HEK293 (cell line): Measurements from ENCODE around the gene ATP10D.

Source experiments
- CTCF ChIA-PET: fragments of 350-600 bp; formaldehyde crosslinking; extraction: SDS; loops from one replicate; lab custom pipeline; 2021; ENCODE audit warnings: antibody characterized with exemption; lab: Yijun Ruan, JAX
- POLR2A ChIA-PET: fragments of 300-600 bp; formaldehyde crosslinking; extraction: SDS; loops from one replicate; lab custom pipeline; 2020; ENCODE audit warnings: antibody characterized with exemption, inconsistent platforms; lab: Yijun Ruan, JAX
- H3K27ac ChIP-seq: fragments of 200-500 bp; sonication (Bioruptor generic); 2 replicates; pipeline ENCODE4 v1.5.1; 2014; ENCODE audit warnings: low read depth, low read length, control low read depth, inconsistent platforms; ENCODE audit errors: extremely low read depth
- H3K36me3 ChIP-seq, 2 experiments: fragments of 200-500 bp in 1 of 2; sonication (Bioruptor generic) in 1 of 2; 1 replicate in 1 of 2; 2 replicates in 1 of 2; pipeline ENCODE4 v1.5.1; 2014 to 2017; ENCODE audit warnings: inconsistent platforms in 2 of 2, low read length in 2 of 2; ENCODE audit not compliant: control insufficient read depth in 2 of 2, insufficient read depth in 1 of 2
- H3K4me1 ChIP-seq: fragments of 200-500 bp; sonication (Bioruptor generic); 2 replicates; pipeline ENCODE4 v1.5.1; 2014; ENCODE audit warnings: mild to moderate bottlenecking, low read length, inconsistent platforms; ENCODE audit not compliant: control insufficient read depth, insufficient read depth
- H3K4me3 ChIP-seq: 2 replicates; pipeline ENCODE4 v1.5.1; 2011; ENCODE audit warnings: low read depth, mild to moderate bottlenecking, control low read depth, low read length, moderate library complexity
- H3K9me3 ChIP-seq: fragments of 200-500 bp; sonication (Bioruptor generic); 2 replicates; pipeline ENCODE4 v1.5.1; 2014; ENCODE audit warnings: low read depth, low read length, inconsistent platforms; ENCODE audit not compliant: control insufficient read depth, insufficient read depth
- ZNF146 ChIP-seq: fragments of 450-650 bp; formaldehyde crosslinking; IDR thresholded peaks from 2 replicates; pipeline ENCODE4 v1.5.1; 2016; ENCODE audit warnings: missing biosample characterization, missing genetic modification characterization
- ZNF223 ChIP-seq: fragments of 450-650 bp; formaldehyde crosslinking; IDR thresholded peaks from 2 replicates; pipeline ENCODE4 v1.5.1; 2016; ENCODE audit warnings: missing biosample characterization, missing genetic modification characterization
- ZNF274 ChIP-seq, 2 experiments: fragments of 200-500 bp in 1 of 2; fragments of 450-650 bp in 1 of 2; sonication (Bioruptor generic) in 1 of 2; formaldehyde crosslinking in 1 of 2; IDR thresholded peaks; 2 replicates each; pipeline versions ENCODE4 v1.5.1 to v1.6.1; 2014 to 2016; ENCODE audit warnings: borderline replicate concordance in 1 of 2, inconsistent platforms in 1 of 2, low read length in 1 of 2, missing biosample characterization in 1 of 2, missing genetic modification characterization in 1 of 2
- ZNF335 ChIP-seq: fragments of 450-650 bp; formaldehyde crosslinking; conservative IDR thresholded peaks from 2 replicates; pipeline ENCODE4 v1.5.1; 2016; ENCODE audit warnings: missing biosample characterization, missing genetic modification characterization
- ZNF571 ChIP-seq: fragments of 450-650 bp; formaldehyde crosslinking; IDR thresholded peaks from 2 replicates; pipeline ENCODE4 v1.5.0; 2017; ENCODE audit warnings: missing biosample characterization, missing genetic modification characterization
- ZNF629 ChIP-seq: fragments of 450-650 bp; formaldehyde crosslinking; IDR thresholded peaks from 2 replicates; pipeline ENCODE4 v1.5.1; 2017; ENCODE audit warnings: missing biosample characterization, missing genetic modification characterization
- ZNF670 ChIP-seq: fragments of 450-650 bp; formaldehyde crosslinking; IDR thresholded peaks from 2 replicates; pipeline ENCODE4 v1.5.1; 2016; ENCODE audit warnings: missing biosample characterization, missing genetic modification characterization, low read depth
- ZNF830 ChIP-seq: fragments of 450-650 bp; IDR thresholded peaks from 2 replicates; pipeline ENCODE4 v1.5.0; 2018; ENCODE audit warnings: missing biosample characterization, missing genetic modification characterization, low read depth, mild to moderate bottlenecking, moderate library complexity
- TF ChIP-seq, protein P1 (sequence below): fragments of 450-650 bp; formaldehyde crosslinking; IDR thresholded peaks from 2 replicates; pipeline ENCODE4 v1.5.1; 2016; ENCODE audit warnings: missing biosample characterization, missing genetic modification characterization
- TF ChIP-seq, protein P2 (sequence below): fragments of 450-650 bp; formaldehyde crosslinking; IDR thresholded peaks from 2 replicates; pipeline ENCODE4 v1.5.1; 2016; ENCODE audit warnings: missing biosample characterization, missing genetic modification characterization
- TF ChIP-seq, protein P3 (sequence below): fragments of 450-650 bp; formaldehyde crosslinking; IDR thresholded peaks from 2 replicates; pipeline ENCODE4 v1.5.1; 2017; ENCODE audit warnings: missing biosample characterization, missing genetic modification characterization

Gene ATP10D

DNA sequence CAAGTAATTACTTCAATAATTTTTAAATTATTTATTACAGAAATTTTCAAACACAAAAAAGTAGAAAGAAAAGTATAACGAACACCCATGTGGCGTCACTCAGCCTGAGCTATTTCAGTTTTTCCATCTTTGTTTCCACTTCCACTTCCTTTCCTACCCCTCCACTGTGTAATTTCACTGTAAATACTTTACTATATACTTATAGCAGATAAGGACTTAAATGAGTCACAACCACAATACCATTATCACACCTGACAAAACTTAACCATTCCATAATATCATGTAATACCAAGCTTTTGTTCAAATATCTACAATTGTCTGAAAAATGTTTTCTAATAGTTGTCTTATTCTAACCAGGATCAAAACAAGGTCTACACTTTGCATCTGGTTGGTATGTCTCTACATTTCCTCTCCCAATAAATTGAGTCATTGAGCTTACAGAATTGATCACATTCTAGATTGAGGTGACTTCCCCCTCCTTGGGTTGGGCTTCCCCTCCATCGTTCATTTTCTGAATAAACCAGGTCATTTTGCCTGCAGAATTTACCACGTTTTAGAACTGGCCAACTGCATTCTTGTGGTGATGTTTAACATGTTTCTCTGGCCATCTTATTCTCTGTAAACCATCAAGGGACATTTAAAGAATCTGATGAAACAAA is 48.7 kb downstream of the ATP10D start (continued):
- TF ChIP-seq, protein P1, sequence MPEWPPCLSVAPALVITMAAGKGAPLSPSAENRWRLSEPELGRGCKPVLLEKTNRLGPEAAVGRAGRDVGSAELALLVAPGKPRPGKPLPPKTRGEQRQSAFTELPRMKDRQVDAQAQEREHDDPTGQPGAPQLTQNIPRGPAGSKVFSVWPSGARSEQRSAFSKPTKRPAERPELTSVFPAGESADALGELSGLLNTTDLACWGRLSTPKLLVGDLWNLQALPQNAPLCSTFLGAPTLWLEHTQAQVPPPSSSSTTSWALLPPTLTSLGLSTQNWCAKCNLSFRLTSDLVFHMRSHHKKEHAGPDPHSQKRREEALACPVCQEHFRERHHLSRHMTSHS = no peak
- TF ChIP-seq ZNF670 (tag by site-specific recombination) = no peak

GRCh38 chr4:47534772-47535171 is 49.7 kb downstream of the ATP10D start:
- Histone ChIP-seq H3K27ac (no peak overlapping the region), H3K4me1 (no peaks in the 10 kb centered on the region), H3K36me3 (no peaks in the 10 kb centered on the region), H3K9me3 (no peaks in the 10 kb centered on the region), H3K4me3 (no peak overlapping the region)
- TF ChIP-seq ZNF571 (tag by site-specific recombination) (no peak), ZNF146 (peak; percentile 25; the same call in 1 of the 2 replicates)
- CTCF ChIA-PET = no interaction called here
- POLR2A ChIA-PET = no interaction called here

- TF ChIP-seq ZNF274 (IDR thresholded peaks at IDR 0.05; ENCODE audit: low read length) (no peak), ZNF274 (tag by site-specific recombination; IDR thresholded peaks at IDR 0.05; ENCODE audit: borderline replicate concordance) (no peak), ZNF335 (tag by site-specific recombination) (no peak)
- TF ChIP-seq, all 188 proteins: peak for 0
- Histone ChIP-seq H3K27ac (no peak overlapping the region), H3K9me3 (no peaks in the 10 kb centered on the region), H3K4me3 (no peak overlapping the region), H3K4me1 (no peaks in the 10 kb centered on the region), H3K36me3 (no peaks in the 10 kb centered on the region)
- ChIA-PET POLR2A (no interaction called here), CTCF (no interaction called here)
Observed at GRCh38 chr4:47535567-47536147, 50.6 kb downstream of the ATP10D start.

- H3K36me3 ChIP-seq = no peaks in the 10 kb centered on the region
- CTCF ChIA-PET = interaction anchor here (1.5 kb wide), 1 partner anchor 27 kb away, joined by 5 read pairs; no protein-coding TSS in a partner anchor
- TF ChIP-seq, protein P1 = no peak
- TF ChIP-seq ZNF830 = no peak
- TF ChIP-seq, protein P2, sequence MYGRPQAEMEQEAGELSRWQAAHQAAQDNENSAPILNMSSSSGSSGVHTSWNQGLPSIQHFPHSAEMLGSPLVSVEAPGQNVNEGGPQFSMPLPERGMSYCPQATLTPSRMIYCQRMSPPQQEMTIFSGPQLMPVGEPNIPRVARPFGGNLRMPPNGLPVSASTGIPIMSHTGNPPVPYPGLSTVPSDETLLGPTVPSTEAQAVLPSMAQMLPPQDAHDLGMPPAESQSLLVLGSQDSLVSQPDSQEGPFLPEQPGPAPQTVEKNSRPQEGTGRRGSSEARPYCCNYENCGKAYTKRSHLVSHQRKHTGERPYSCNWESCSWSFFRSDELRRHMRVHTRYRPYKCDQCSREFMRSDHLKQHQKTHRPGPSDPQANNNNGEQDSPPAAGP (tag by site-specific recombination) = no peak
- TF ChIP-seq ZNF223 (tag by site-specific recombination) = no peak
- no peak for TF ChIP-seq ZNF629 (tag by site-specific recombination)
- TF ChIP-seq, protein P3, sequence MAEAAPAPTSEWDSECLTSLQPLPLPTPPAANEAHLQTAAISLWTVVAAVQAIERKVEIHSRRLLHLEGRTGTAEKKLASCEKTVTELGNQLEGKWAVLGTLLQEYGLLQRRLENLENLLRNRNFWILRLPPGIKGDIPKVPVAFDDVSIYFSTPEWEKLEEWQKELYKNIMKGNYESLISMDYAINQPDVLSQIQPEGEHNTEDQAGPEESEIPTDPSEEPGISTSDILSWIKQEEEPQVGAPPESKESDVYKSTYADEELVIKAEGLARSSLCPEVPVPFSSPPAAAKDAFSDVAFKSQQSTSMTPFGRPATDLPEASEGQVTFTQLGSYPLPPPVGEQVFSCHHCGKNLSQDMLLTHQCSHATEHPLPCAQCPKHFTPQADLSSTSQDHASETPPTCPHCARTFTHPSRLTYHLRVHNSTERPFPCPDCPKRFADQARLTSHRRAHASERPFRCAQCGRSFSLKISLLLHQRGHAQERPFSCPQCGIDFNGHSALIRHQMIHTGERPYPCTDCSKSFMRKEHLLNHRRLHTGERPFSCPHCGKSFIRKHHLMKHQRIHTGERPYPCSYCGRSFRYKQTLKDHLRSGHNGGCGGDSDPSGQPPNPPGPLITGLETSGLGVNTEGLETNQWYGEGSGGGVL (tag by site-specific recombination) = no peak
- no peak overlapping the region for H3K27ac ChIP-seq
- POLR2A ChIA-PET = no interaction called here
- H3K9me3 ChIP-seq = no peaks in the 10 kb centered on the region
- no peaks in the 10 kb centered on the region for H3K4me1 ChIP-seq
- no peak overlapping the region for H3K4me3 ChIP-seq
Observed at GRCh38 chr4:47536966-47537365, 51.9 kb downstream of the ATP10D start.
